Head of caudate nucleus (tissue), 42 donors: Measurements from ENCODE around the gene CTSH.

ENCODE experiments used
- DNase-seq, 42 donors: peaks; one replicate each; pipeline versions ENCODE4 v3.0.0 to v3.0.0-alpha.2; 2020 to 2021; ENCODE audit warnings: mixed read lengths in 7 of 42
- intact Hi-C: fragments of 100-400 bp; cut with DNase I; formaldehyde crosslinking; loops from one replicate; pipeline ENCODE4 v1.15.0; 2022

CTSH gene

GRCh38 chr15:78944669-78945407, at the start of gene CTSH:
Gene CTSH (minus strand): TSS chr15:78945046. CDS start chr15:78944981, 65 bp downstream.
- peak in 41 of 42 donors; percentile 33 to 91 (median 78) for DNase-seq
- intact Hi-C loops = no loop called here

- intact Hi-C loops = no loop called here
- no peak for DNase-seq
Observed at GRCh38 chr15:78993931-78994530, 49.2 kb upstream of the CTSH start.

GRCh38 chr15:78993257-78993930, 48.5 kb upstream of the CTSH start:
- intact Hi-C loops = no loop called here
- DNase-seq = no peak

GRCh38 chr15:78992416-78993256, 47.8 kb upstream of the CTSH start:
- DNase-seq = peak in 7 of 42 donors; percentile 7 to 46 (median 28)

GRCh38 chr15:78991879-78992278, 47.0 kb upstream of the CTSH start:
- DNase-seq = no peak
- intact Hi-C loops = no loop called here

More at GRCh38 chr15:78992416-78993256, 47.8 kb upstream of the CTSH start:
- intact Hi-C loops = no loop called here

GRCh38 chr15:78991476-78991875, 46.6 kb upstream of the CTSH start:
- no peak for DNase-seq

GRCh38 chr15:78990278-78990677, 45.4 kb upstream of the CTSH start:
- DNase-seq = no peak
- intact Hi-C loops = no loop called here

More at GRCh38 chr15:78991476-78991875, 46.6 kb upstream of the CTSH start:
- intact Hi-C loops = no loop called here

GRCh38 chr15:78989701-78990240, 44.9 kb upstream of the CTSH start:
- peak in 1 of 42 donors; percentile 1 for DNase-seq
- intact Hi-C loops = no loop called here

GRCh38 chr15:78988361-78988911, 43.6 kb upstream of the CTSH start:
- intact Hi-C loops = no loop called here
- peak in 35 of 42 donors; percentile 18 to 76 (median 50) for DNase-seq

- intact Hi-C loops = no loop called here
- peak in 1 of 42 donors; percentile 1 for DNase-seq
Observed at GRCh38 chr15:78987556-78988360, 42.9 kb upstream of the CTSH start.

GRCh38 chr15:78985859-78986475, 41.1 kb upstream of the CTSH start:
- DNase-seq = no peak
- intact Hi-C loops = no loop called here

GRCh38 chr15:78984041-78984440, 39.2 kb upstream of the CTSH start:
- DNase-seq = no peak
- intact Hi-C loops = no loop called here

GRCh38 chr15:78983146-78983918, 38.5 kb upstream of the CTSH start:
- intact Hi-C loops = no loop called here
- DNase-seq = no peak

- DNase-seq = no peak
- intact Hi-C loops = no loop called here
Observed at GRCh38 chr15:78982736-78983135, 37.9 kb upstream of the CTSH start.

GRCh38 chr15:78981532-78982313, 36.9 kb upstream of the CTSH start:
- intact Hi-C loops = no loop called here
- DNase-seq = no peak
